HL-60 (cell line): ENCODE data around the gene AKAP6.

Experiments used
- CTCF ChIP-seq: IDR thresholded peaks from one replicate; pipeline ENCODE4 v1.5.1; 2011; ENCODE audit warnings: low read length, control low read depth, inconsistent platforms; ENCODE audit not compliant: insufficient read depth
- GABPA ChIP-seq: IDR thresholded peaks from 2 replicates; pipeline ENCODE4 v1.6.1; 2012; ENCODE audit warnings: low read depth

- no peak for TF ChIP-seq CTCF
- TF ChIP-seq GABPA = no peak
These were observed 473.2 kb downstream of the AKAP6 start for GRCh38 chr14:32802295-32802694.
